ENCODE data around the gene TSKS.

TSKS gene

GRCh38 chr19:49799271-49799797, 36.2 kb upstream of the TSKS start:
- H3K36me3 ChIP-seq (replicated peaks; ENCODE audit: low read depth, low read length): peaks cover 31% of the 10 kb centered on the region

GRCh38 chr19:49798574-49798973, 35.5 kb upstream of the TSKS start:
- no peak overlapping the region for H3K4me3 ChIP-seq (ENCODE audit: low read length)
- H2AFZ ChIP-seq (ENCODE audit: low read depth, low read length): no peak overlapping the region
- H3K36me3 ChIP-seq (replicated peaks; ENCODE audit: low read depth, low read length): peaks cover 29% of the 10 kb centered on the region
- H3K79me2 ChIP-seq (ENCODE audit: low read length): no peaks in the 10 kb centered on the region
- H3K9ac ChIP-seq (ENCODE audit: low read length): no peak overlapping the region
- no peaks in the 10 kb centered on the region for H3K9me3 ChIP-seq (ENCODE audit: insufficient read depth, low read length)
- H4K20me1 ChIP-seq (ENCODE audit: insufficient read depth, low read length): no peaks in the 10 kb centered on the region
- no peak overlapping the region for H3K27ac ChIP-seq (ENCODE audit: low read length)
- no peak overlapping the region for H3K4me2 ChIP-seq (ENCODE audit: low read length)
- H3K4me1 ChIP-seq (ENCODE audit: low read length): no peaks in the 10 kb centered on the region
- H3K27me3 ChIP-seq (ENCODE audit: low read depth, low read length): no peaks in the 10 kb centered on the region
- TF ChIP-seq EZH2phosphoT487 (IDR thresholded peaks at IDR 0.05; ENCODE audit: low read depth) (no peak), CTCF (IDR thresholded peaks at IDR 0.05; ENCODE audit: low read depth, low read length) (no peak)

More at GRCh38 chr19:49799271-49799797, 36.2 kb upstream of the TSKS start:
- Histone ChIP-seq H3K27ac (ENCODE audit: low read length) (no peak overlapping the region), H3K4me3 (ENCODE audit: low read length) (no peak overlapping the region), H3K79me2 (ENCODE audit: low read length) (no peaks in the 10 kb centered on the region), H2AFZ (ENCODE audit: low read depth, low read length) (no peak overlapping the region), H3K9ac (ENCODE audit: low read length) (no peak overlapping the region), H3K27me3 (ENCODE audit: low read depth, low read length) (no peaks in the 10 kb centered on the region), H3K4me2 (ENCODE audit: low read length) (no peak overlapping the region), H4K20me1 (ENCODE audit: insufficient read depth, low read length) (no peaks in the 10 kb centered on the region), H3K9me3 (ENCODE audit: insufficient read depth, low read length) (no peaks in the 10 kb centered on the region), H3K4me1 (ENCODE audit: low read length) (no peaks in the 10 kb centered on the region)
- TF ChIP-seq EZH2phosphoT487 (IDR thresholded peaks at IDR 0.05; ENCODE audit: low read depth): no peak
- no peak for TF ChIP-seq CTCF (IDR thresholded peaks at IDR 0.05; ENCODE audit: low read depth, low read length)

GRCh38 chr19:49795615-49796014, 32.5 kb upstream of the TSKS start:
- H3K36me3 ChIP-seq (replicated peaks; ENCODE audit: low read depth, low read length): peaks cover 34% of the 10 kb centered on the region
- H3K9ac ChIP-seq (ENCODE audit: low read length): no peak overlapping the region
- no peaks in the 10 kb centered on the region for H4K20me1 ChIP-seq (ENCODE audit: insufficient read depth, low read length)
- H3K27me3 ChIP-seq (ENCODE audit: low read depth, low read length): no peaks in the 10 kb centered on the region
- no peak overlapping the region for H3K4me3 ChIP-seq (ENCODE audit: low read length)
- H3K79me2 ChIP-seq (ENCODE audit: low read length): no peaks in the 10 kb centered on the region
- TF ChIP-seq EZH2phosphoT487 (IDR thresholded peaks at IDR 0.05; ENCODE audit: low read depth) (no peak), CTCF (IDR thresholded peaks at IDR 0.05; ENCODE audit: low read depth, low read length) (no peak)
- H3K9me3 ChIP-seq (ENCODE audit: insufficient read depth, low read length): no peaks in the 10 kb centered on the region
- H3K4me1 ChIP-seq (ENCODE audit: low read length): no peaks in the 10 kb centered on the region
- no peak overlapping the region for H3K4me2 ChIP-seq (ENCODE audit: low read length)
- H3K27ac ChIP-seq (ENCODE audit: low read length): no peak overlapping the region
- H2AFZ ChIP-seq (ENCODE audit: low read depth, low read length): no peak overlapping the region

GRCh38 chr19:49793561-49793840, 30.4 kb upstream of the TSKS start:
- no peak overlapping the region for H2AFZ ChIP-seq (ENCODE audit: low read depth, low read length)
- no peak overlapping the region for H3K4me2 ChIP-seq (ENCODE audit: low read length)
- H3K9me3 ChIP-seq (ENCODE audit: insufficient read depth, low read length): no peaks in the 10 kb centered on the region
- no peaks in the 10 kb centered on the region for H3K4me1 ChIP-seq (ENCODE audit: low read length)
- H3K9ac ChIP-seq (ENCODE audit: low read length): no peak overlapping the region
- H3K4me3 ChIP-seq (ENCODE audit: low read length): no peak overlapping the region
- peaks cover 28% of the 10 kb centered on the region for H3K36me3 ChIP-seq (replicated peaks; ENCODE audit: low read depth, low read length)
- no peaks in the 10 kb centered on the region for H3K27me3 ChIP-seq (ENCODE audit: low read depth, low read length)
- no peak overlapping the region for H3K27ac ChIP-seq (ENCODE audit: low read length)
- no peaks in the 10 kb centered on the region for H4K20me1 ChIP-seq (ENCODE audit: insufficient read depth, low read length)
- H3K79me2 ChIP-seq (ENCODE audit: low read length): no peaks in the 10 kb centered on the region
- no peak for TF ChIP-seq CTCF (IDR thresholded peaks at IDR 0.05; ENCODE audit: low read depth, low read length)
- no peak for TF ChIP-seq EZH2phosphoT487 (IDR thresholded peaks at IDR 0.05; ENCODE audit: low read depth)

Data from OCI-LY3 (cell line).